HepG2 (cell line): ENCODE data around the gene C20orf96. TPM values are rescaled to one million over a fixed set of nuclear protein-coding genes. Genes with fewer than 3 reads are reported as not detected.

Experiments
- ATAC-seq: fragments of 200-7000 bp; cut with Tn5 transposase; 3 replicates; pipeline ENCODE4 v1.9.1; 2020; ENCODE audit warnings: mild to moderate bottlenecking, moderate library complexity
- BruUV-seq: library from RNA; stranded (reverse); fragments of 400-500 nt; replicated peaks from 2 replicates; lab custom pipeline; 2021; lab: Mats Ljungman, UMichigan
- CTCF ChIA-PET: fragments of 300-600 bp; formaldehyde crosslinking; extraction: SDS; loops from one replicate; lab custom pipeline; 2021; ENCODE audit warnings: low total read pairs, inconsistent platforms, low intra/inter-chr PET ratio; lab: Yijun Ruan, JAX
- POLR2A ChIA-PET: fragments of 350-600 bp; sonication (Branson Sonifier 250); formaldehyde crosslinking; loops from one replicate; lab custom pipeline; 2020; ENCODE audit warnings: antibody characterized with exemption, inconsistent platforms; lab: Yijun Ruan, JAX
- DNase-seq: peaks from one replicate; pipeline ENCODE4 v3.0.0-alpha.2; 2015; ENCODE audit warnings: low spot score
- FAIRE-seq: peaks from 3 replicates; lab custom pipeline; 2011; peaks lifted over from hg19 to GRCh38; lab: Jason Lieb, UNC
- H2AFZ ChIP-seq: one replicate; pipeline ENCODE4 v1.6.1; 2011; ENCODE audit warnings: low read length, inconsistent platforms
- H3K27ac ChIP-seq: fragments of 300-600 bp; 3 replicates; pipeline ENCODE4 v1.8.0; 2011; ENCODE audit warnings: mixed run types, mild to moderate bottlenecking, mixed read lengths, low read length, inconsistent platforms; ENCODE audit not compliant: insufficient read depth; ENCODE audit errors: extremely low read length
- H3K27me3 ChIP-seq, 2 experiments: fragments of 200-600 bp in 1 of 2; 2 replicates in 1 of 2; 3 replicates in 1 of 2; pipeline versions ENCODE4 v1.6.0 to v1.8.0; 2011; ENCODE audit warnings: low read length in 2 of 2, mild to moderate bottlenecking in 2 of 2, moderate library complexity in 2 of 2, inconsistent platforms in 1 of 2; ENCODE audit not compliant: insufficient read depth in 2 of 2, control insufficient read depth in 1 of 2
- H3K36me3 ChIP-seq, 2 experiments: fragments of 200-600 bp in 1 of 2; replicated peaks in 1 of 2; 2 replicates in 1 of 2; 3 replicates in 1 of 2; pipeline versions ENCODE4 v1.5.1 to v1.8.0; 2011; ENCODE audit warnings: low read length in 2 of 2, inconsistent platforms in 1 of 2; ENCODE audit not compliant: insufficient read depth in 2 of 2, control insufficient read depth in 1 of 2
- H3K4me1 ChIP-seq: 2 replicates; pipeline ENCODE4 v1.5.1; 2012; ENCODE audit warnings: low read length, inconsistent platforms; ENCODE audit not compliant: insufficient read depth
- H3K4me2 ChIP-seq: 2 replicates; pipeline ENCODE4 v1.6.0; 2011; ENCODE audit warnings: low read depth, low read length, inconsistent platforms
- H3K4me3 ChIP-seq, 3 experiments: fragments of 200-600 bp in 1 of 3; sonication (generic), shearing (Covaris generic) in 1 of 3; replicated peaks in 1 of 3; 2 replicates each; pipeline ENCODE4 v1.5.1; 2011 to 2016; ENCODE audit warnings: low read length in 3 of 3, inconsistent platforms in 2 of 3, low read depth in 2 of 3, mild to moderate bottlenecking in 2 of 3, control low read depth in 1 of 3, mixed read lengths in 1 of 3; ENCODE audit not compliant: insufficient read depth in 1 of 3
- H3K79me2 ChIP-seq: one replicate; pipeline ENCODE4 v1.6.1; 2011; ENCODE audit warnings: low read length, inconsistent platforms; ENCODE audit not compliant: insufficient read depth
- H3K9ac ChIP-seq: 2 replicates; pipeline ENCODE4 v1.6.0; 2011; ENCODE audit warnings: mild to moderate bottlenecking, low read depth, low read length, inconsistent platforms; ENCODE audit not compliant: insufficient read depth
- H3K9me3 ChIP-seq: 2 replicates; pipeline ENCODE4 v1.5.1; 2012; ENCODE audit warnings: mild to moderate bottlenecking, low read length
- H4K20me1 ChIP-seq: 2 replicates; pipeline ENCODE4 v1.6.0; 2011; ENCODE audit warnings: inconsistent platforms, mild to moderate bottlenecking, low read length, moderate library complexity; ENCODE audit not compliant: insufficient read depth
- CTCF ChIP-seq: sonication (generic); formaldehyde crosslinking; IDR thresholded peaks from 2 replicates; pipeline ENCODE4 v1.5.0; 2020; ENCODE audit warnings: mild to moderate bottlenecking, missing genetic modification reagents, moderate library complexity
- ETV5 ChIP-seq: IDR thresholded peaks from 2 replicates; pipeline ENCODE4 v1.6.1; 2018; ENCODE audit warnings: missing biosample characterization, missing genetic modification reagents, inconsistent platforms, borderline replicate concordance
- GATAD1 ChIP-seq: IDR thresholded peaks from 2 replicates; pipeline ENCODE4 v1.6.1; 2016; ENCODE audit warnings: missing genetic modification reagents, missing compliant biosample characterization
- GTF3A ChIP-seq: sonication (generic); formaldehyde crosslinking; conservative IDR thresholded peaks from 2 replicates; pipeline ENCODE4 v1.4.0; 2020; ENCODE audit warnings: mild to moderate bottlenecking, missing genetic modification reagents
- HCFC1 ChIP-seq: fragments of 150-350 bp; IDR thresholded peaks from 2 replicates; pipeline ENCODE4 v1.6.1; 2014; ENCODE audit warnings: low read depth, low read length
- HINFP ChIP-seq: sonication (generic); formaldehyde crosslinking; IDR thresholded peaks from 2 replicates; pipeline ENCODE4 v1.4.0; 2020; ENCODE audit warnings: low read depth, mild to moderate bottlenecking, missing genetic modification reagents
- IRF2 ChIP-seq: IDR thresholded peaks from 2 replicates; pipeline ENCODE4 v1.6.1; 2018; ENCODE audit warnings: missing genetic modification reagents, missing compliant biosample characterization
- MLX ChIP-seq: IDR thresholded peaks from 2 replicates; pipeline ENCODE4 v1.6.1; 2016
- NR2C2 ChIP-seq: sonication (generic); formaldehyde crosslinking; IDR thresholded peaks from 2 replicates; pipeline ENCODE4 v1.4.0; 2020; ENCODE audit warnings: missing genetic modification reagents, mild to moderate bottlenecking, moderate library complexity, borderline replicate concordance
- PATZ1 ChIP-seq: sonication (generic); formaldehyde crosslinking; IDR thresholded peaks from 2 replicates; pipeline ENCODE4 v1.4.0; 2020; ENCODE audit warnings: missing genetic modification reagents
- ZBTB20 ChIP-seq: sonication (generic); formaldehyde crosslinking; IDR thresholded peaks from 2 replicates; pipeline ENCODE4 v1.8.1; 2023; ENCODE audit warnings: missing genetic modification reagents, low read depth, mild to moderate bottlenecking, borderline replicate concordance
- ZNF331 ChIP-seq: sonication (generic); formaldehyde crosslinking; IDR thresholded peaks from 2 replicates; pipeline ENCODE4 v1.4.0; 2020; ENCODE audit warnings: missing genetic modification reagents
- ZNF343 ChIP-seq: sonication (generic); formaldehyde crosslinking; IDR thresholded peaks from 2 replicates; pipeline ENCODE4 v1.4.0; 2020; ENCODE audit warnings: mild to moderate bottlenecking, missing genetic modification reagents
- ZNF431 ChIP-seq: sonication (generic); formaldehyde crosslinking; IDR thresholded peaks from 2 replicates; pipeline ENCODE4 v1.9.0; 2022; ENCODE audit warnings: missing genetic modification reagents, low read depth, mild to moderate bottlenecking, borderline replicate concordance
- ZNF746 ChIP-seq: sonication (generic); formaldehyde crosslinking; IDR thresholded peaks from 2 replicates; pipeline ENCODE4 v1.8.0; 2022; ENCODE audit warnings: mild to moderate bottlenecking, missing genetic modification reagents
- ZNF800 ChIP-seq: sonication (generic); formaldehyde crosslinking; IDR thresholded peaks from 2 replicates; pipeline ENCODE4 v1.4.0; 2020; ENCODE audit warnings: missing genetic modification reagents
- ZNF878 ChIP-seq: sonication (generic); formaldehyde crosslinking; IDR thresholded peaks from 2 replicates; pipeline ENCODE4 v1.8.1; 2023; ENCODE audit warnings: mild to moderate bottlenecking, missing genetic modification reagents, moderate library complexity
- WGBS: methylation state at CpG from one replicate; pipeline ENCODE4 v1.1.6; 2017; ENCODE audit warnings: low lambda C conversion rate; 5-methylcytosine and 5-hydroxymethylcytosine counted together
- in situ Hi-C: cut with HindIII; loops from 2 replicates; pipeline ENCODE4 v1.10.0; 2017; ENCODE audit warnings: low pct_unique_long_range_greater_than_20kb; ENCODE audit not compliant: extremely low pct_ligation_motif_present
- intact Hi-C: fragments of 100-400 bp; cut with micrococcal nuclease; formaldehyde crosslinking; loops from one replicate; pipeline ENCODE4 v1.10.0; 2022; ENCODE audit not compliant: unreplicated experiment
- polyA plus RNA-seq, 8 experiments: library from polyadenylated mRNA; depleted of rRNA in 3 of 8; stranded (reverse) in 7 of 8; unstranded in 1 of 8; fragments of >200 nt; fragmentation: Illumina TruSeq in 4 of 8; extraction: Trizol in 4 of 8; gene quantifications; 2 replicates each; pipeline versions ENCODE4 v1.2.1 to v1.2.3, GENCODE V29; 2011 to 2016; ENCODE audit warnings: low read depth in 4 of 8, missing spikeins in 1 of 8, mixed read lengths in 1 of 8; ENCODE audit not compliant: insufficient read depth in 1 of 8
- total RNA-seq, 5 experiments: library from RNA; depleted of rRNA; stranded (reverse); fragments of >200 nt; fragmentation: Illumina TruSeq; extraction: Trizol; gene quantifications; 2 replicates each; pipeline ENCODE4 v1.2.3, GENCODE V29; 2016; ENCODE audit warnings: low read depth in 1 of 5

Gene C20orf96
- total and polyA plus RNA-seq, 2 of the 13 experiments (the other 11 are each of a cell fraction or from before 2014, with no cell fraction given): 3.8 to 20.6 TPM

- ATAC-seq (peak; percentile 92), FAIRE-seq (peak; percentile 82), DNase-seq (peak; percentile 67)
- Histone ChIP-seq H3K9ac (no peak overlapping the region), H3K4me1 (no peaks in the 10 kb centered on the region), H3K27ac (no peak overlapping the region), H3K79me2 (no peaks in the 10 kb centered on the region), H3K4me2 (no peak overlapping the region), H2AFZ (no peak overlapping the region), H4K20me1 (no peaks in the 10 kb centered on the region), H3K4me3 (no peak overlapping the region), H3K27me3 (peaks cover 6 to 36% of the 10 kb centered on the region in 2 experiments; a peak in 4 of 5 replicates), H3K36me3 (no peaks in the 10 kb centered on the region), H3K9me3 (no peaks in the 10 kb centered on the region)
- POLR2A ChIA-PET: no interaction called here
- intact Hi-C loops: loop anchor here (1.0 kb wide), 1 partner anchor 71 kb away; no protein-coding TSS in a partner anchor
- 15% methylated on average over 8 of the region's 8 CpGs for WGBS
- BruUV-seq: no TSS peak
- CTCF ChIA-PET: interaction anchor here (0.7 to 1.9 kb wide), 3 partner anchors 8 to 72 kb away, joined by 3 to 12 read pairs (median 4); no protein-coding TSS in a partner anchor
- in situ Hi-C loops: no loop called here
- TF ChIP-seq CTCF (CRISPR knock-in tag) (peak; percentile 71), ZNF431 (CRISPR knock-in tag) (no peak), ZNF331 (CRISPR knock-in tag) (peak; percentile 45; the same call in 1 of the 2 replicates), PATZ1 (peak; percentile 46; the same call in 1 of the 2 replicates), IRF2 (CRISPR knock-in tag) (0 out of 2 replicates have a peak, but pooled peaks have one; percentile 36), HCFC1 (no peak), ZBTB20 (CRISPR knock-in tag) (no peak), ZNF800 (CRISPR knock-in tag) (peak; percentile 49; the same call in 1 of the 2 replicates), ZNF878 (CRISPR knock-in tag) (no peak), ETV5 (CRISPR knock-in tag) (0 out of 2 replicates have a peak, but pooled peaks have one; percentile 40), NR2C2 (CRISPR knock-in tag) (0 out of 2 replicates have a peak, but pooled peaks have one; percentile 17), GATAD1 (CRISPR knock-in tag) (0 out of 2 replicates have a peak, but pooled peaks have one; percentile 52), ZNF343 (no peak), ZNF746 (CRISPR knock-in tag) (no peak), GTF3A (CRISPR knock-in tag) (no peak), MLX (0 out of 2 replicates have a peak, but pooled peaks have one; percentile 14), HINFP (CRISPR knock-in tag) (peak; percentile 68; the same call in 1 of the 2 replicates)
Measured at GRCh38 chr20:258963-259362, 31.6 kb downstream of the C20orf96 start.
